ENCODE data around the gene LRRC4B.

The LRRC4B gene

DNA sequence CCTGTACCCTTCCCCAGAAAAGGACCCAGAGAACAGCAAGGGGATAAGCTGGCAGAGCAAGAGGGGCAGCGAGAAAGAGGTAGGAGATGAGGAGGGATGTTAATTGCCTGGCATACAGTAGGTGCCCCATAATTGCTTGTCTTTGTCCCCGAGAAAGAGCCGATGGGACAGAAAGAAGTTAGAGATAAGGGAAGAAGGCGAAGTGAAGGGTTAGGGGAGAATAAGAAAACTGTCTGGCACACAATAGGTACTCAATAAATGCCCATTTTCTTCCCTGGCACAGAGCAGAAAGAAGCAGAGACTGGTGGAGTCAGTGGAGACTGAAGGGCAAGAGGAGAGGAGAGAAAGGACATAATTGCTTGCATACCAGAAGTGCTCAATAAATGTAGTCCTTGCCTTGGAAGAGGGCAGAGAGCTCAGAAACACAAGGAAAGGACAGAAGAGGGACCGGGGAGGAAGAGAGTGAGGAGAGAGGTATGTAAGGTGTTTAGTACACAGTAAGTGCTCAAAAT is 73.2 kb downstream of the LRRC4B start:
- ChIA-PET CTCF (interaction anchor here (1.0 kb wide), 1 partner anchor 283 kb away, joined by 3 read pairs; no protein-coding TSS in a partner anchor), POLR2A (no interaction called here)
- Histone ChIP-seq H3K4me3 (ENCODE audit: low read depth, low read length) (no peak overlapping the region), H3K27ac (ENCODE audit: extremely low read depth, low read depth, low read length) (no peak overlapping the region), H3K4me1 (ENCODE audit: control insufficient read depth, insufficient read depth, low read length) (peaks cover under 1% of the 10 kb centered on the region; the same call in 1 of the 2 replicates), H3K36me3 (ENCODE audit: control insufficient read depth in 2 of 2, insufficient read depth in 1 of 2, low read length in 2 of 2) (peaks cover 0 to 3% of the 10 kb centered on the region in 2 experiments; a peak in 1 of 3 replicates), H3K9me3 (ENCODE audit: control insufficient read depth, insufficient read depth, low read depth, low read length) (no peaks in the 10 kb centered on the region)
- TF ChIP-seq ZNF404 (tag by site-specific recombination; IDR thresholded peaks at IDR 0.05): no peak
- TF ChIP-seq ZNF202 (tag by site-specific recombination; IDR thresholded peaks at IDR 0.05; ENCODE audit: borderline replicate concordance): no peak
- TF ChIP-seq BCL11A (tag by site-specific recombination; IDR thresholded peaks at IDR 0.05; ENCODE audit: low read depth): no peak
- TF ChIP-seq ZNF223 (tag by site-specific recombination; IDR thresholded peaks at IDR 0.05): no peak
- TF ChIP-seq ZNF155 (tag by site-specific recombination; IDR thresholded peaks at IDR 0.05): no peak
- TF ChIP-seq ZNF785 (tag by site-specific recombination; IDR thresholded peaks at IDR 0.05): no peak
- TF ChIP-seq ZNF792 (tag by site-specific recombination; IDR thresholded peaks at IDR 0.05): peak; percentile 92; the same call in 1 of the 2 replicates
- peak; percentile 83 for TF ChIP-seq PRDM1 (tag by site-specific recombination; IDR thresholded peaks at IDR 0.05)
- no peak for TF ChIP-seq ZNF571 (tag by site-specific recombination; IDR thresholded peaks at IDR 0.05)
- no peak for TF ChIP-seq TCF7L2 (IDR thresholded peaks at IDR 0.05; ENCODE audit: borderline replicate concordance, low read depth, low read length)
- TF ChIP-seq, protein P1, sequence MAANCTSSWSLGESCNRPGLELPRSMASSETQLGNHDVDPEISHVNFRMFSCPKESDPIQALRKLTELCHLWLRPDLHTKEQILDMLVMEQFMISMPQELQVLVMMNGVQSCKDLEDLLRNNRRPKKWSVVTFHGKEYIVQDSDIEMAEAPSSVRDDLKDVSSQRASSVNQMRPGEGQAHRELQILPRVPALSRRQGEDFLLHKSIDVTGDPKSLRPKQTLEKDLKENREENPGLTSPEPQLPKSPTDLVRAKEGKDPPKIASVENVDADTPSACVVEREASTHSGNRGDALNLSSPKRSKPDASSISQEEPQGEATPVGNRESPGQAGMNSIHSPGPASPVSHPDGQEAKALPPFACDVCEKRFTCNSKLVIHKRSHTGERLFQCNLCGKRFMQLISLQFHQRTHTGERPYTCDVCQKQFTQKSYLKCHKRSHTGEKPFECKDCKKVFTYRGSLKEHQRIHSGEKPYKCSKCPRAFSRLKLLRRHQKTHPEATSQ (tag by site-specific recombination; IDR thresholded peaks at IDR 0.05): no peak
- TF ChIP-seq ZNF48 (tag by site-specific recombination; IDR thresholded peaks at IDR 0.05): no peak
- TF ChIP-seq, protein P2, sequence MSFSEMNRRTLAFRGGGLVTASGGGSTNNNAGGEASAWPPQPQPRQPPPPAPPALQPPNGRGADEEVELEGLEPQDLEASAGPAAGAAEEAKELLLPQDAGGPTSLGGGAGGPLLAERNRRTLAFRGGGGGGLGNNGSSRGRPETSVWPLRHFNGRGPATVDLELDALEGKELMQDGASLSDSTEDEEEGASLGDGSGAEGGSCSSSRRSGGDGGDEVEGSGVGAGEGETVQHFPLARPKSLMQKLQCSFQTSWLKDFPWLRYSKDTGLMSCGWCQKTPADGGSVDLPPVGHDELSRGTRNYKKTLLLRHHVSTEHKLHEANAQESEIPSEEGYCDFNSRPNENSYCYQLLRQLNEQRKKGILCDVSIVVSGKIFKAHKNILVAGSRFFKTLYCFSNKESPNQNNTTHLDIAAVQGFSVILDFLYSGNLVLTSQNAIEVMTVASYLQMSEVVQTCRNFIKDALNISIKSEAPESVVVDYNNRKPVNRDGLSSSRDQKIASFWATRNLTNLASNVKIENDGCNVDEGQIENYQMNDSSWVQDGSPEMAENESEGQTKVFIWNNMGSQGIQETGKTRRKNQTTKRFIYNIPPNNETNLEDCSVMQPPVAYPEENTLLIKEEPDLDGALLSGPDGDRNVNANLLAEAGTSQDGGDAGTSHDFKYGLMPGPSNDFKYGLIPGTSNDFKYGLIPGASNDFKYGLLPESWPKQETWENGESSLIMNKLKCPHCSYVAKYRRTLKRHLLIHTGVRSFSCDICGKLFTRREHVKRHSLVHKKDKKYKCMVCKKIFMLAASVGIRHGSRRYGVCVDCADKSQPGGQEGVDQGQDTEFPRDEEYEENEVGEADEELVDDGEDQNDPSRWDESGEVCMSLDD (tag by site-specific recombination; IDR thresholded peaks at IDR 0.05): no peak
- no peak for TF ChIP-seq ZNF211 (tag by site-specific recombination; IDR thresholded peaks at IDR 0.05; ENCODE audit: low read depth)
- no peak for TF ChIP-seq ZNF350 (tag by site-specific recombination; IDR thresholded peaks at IDR 0.05)
- no peak for TF ChIP-seq ZBTB1 (tag by site-specific recombination; IDR thresholded peaks at IDR 0.05)

DNA sequence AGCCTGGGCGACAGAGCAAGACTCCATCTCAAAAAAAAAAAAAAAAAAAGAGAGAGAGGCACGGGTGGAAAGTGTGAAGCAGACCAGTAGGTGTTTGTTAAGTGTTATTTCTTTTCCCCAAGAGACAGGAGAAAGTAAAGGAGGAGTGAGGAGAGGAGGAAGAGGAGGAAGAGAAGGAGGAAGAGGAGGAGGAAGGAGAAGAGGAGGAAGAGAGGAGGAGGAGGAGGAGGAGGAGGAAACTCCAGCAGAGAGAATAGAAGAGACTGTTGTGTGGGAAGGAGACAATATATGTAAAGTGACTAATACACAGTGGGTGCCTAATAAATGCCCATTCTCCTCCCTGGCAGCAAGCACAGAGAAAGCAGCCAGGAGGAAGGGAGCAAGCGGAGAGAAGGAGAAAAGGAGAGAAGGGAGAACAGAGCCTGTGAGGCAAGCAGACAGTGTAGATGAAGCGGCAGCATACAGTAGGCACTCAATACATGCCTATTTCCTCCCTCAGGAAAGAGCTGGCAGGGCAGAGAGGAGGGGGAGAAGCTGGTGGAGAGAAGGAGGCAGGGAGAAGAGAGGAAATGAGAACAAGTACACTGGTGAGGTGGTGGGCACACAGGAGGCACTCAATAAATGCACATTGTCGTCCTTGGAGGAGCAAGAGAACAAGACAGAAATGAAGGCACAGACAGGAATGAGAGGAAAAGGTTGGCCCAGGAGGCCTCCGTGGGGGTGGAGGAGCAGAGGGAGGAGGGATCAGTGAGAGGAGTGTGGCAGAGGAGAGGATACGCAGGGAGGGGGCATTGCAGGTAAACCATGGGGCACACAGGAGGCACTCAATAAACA is 73.8 kb downstream of the LRRC4B start:
- ChIA-PET CTCF (interaction anchor here (0.9 to 1.0 kb wide), 2 partner anchors 126 to 284 kb away, joined by 3 read pairs; no protein-coding TSS in a partner anchor), POLR2A (interaction anchor here (0.7 kb wide), 1 partner anchor 72 kb away, joined by 3 read pairs; no protein-coding TSS in a partner anchor)
- Histone ChIP-seq H3K4me1 (ENCODE audit: control insufficient read depth, insufficient read depth, low read length) (no peaks in the 10 kb centered on the region), H3K27ac (ENCODE audit: extremely low read depth, low read depth, low read length) (no peak overlapping the region), H3K9me3 (ENCODE audit: control insufficient read depth, insufficient read depth, low read depth, low read length) (no peaks in the 10 kb centered on the region), H3K36me3 (ENCODE audit: control insufficient read depth in 2 of 2, insufficient read depth in 1 of 2, low read length in 2 of 2) (peaks cover 0 to 3% of the 10 kb centered on the region in 2 experiments; a peak in 1 of 3 replicates), H3K4me3 (ENCODE audit: low read depth, low read length) (no peak overlapping the region)
- no peak for TF ChIP-seq KLF1 (tag by site-specific recombination; IDR thresholded peaks at IDR 0.05)
- TF ChIP-seq ZNF548 (tag by site-specific recombination; IDR thresholded peaks at IDR 0.05): no peak
- TF ChIP-seq EGR2 (tag by site-specific recombination; IDR thresholded peaks at IDR 0.05; ENCODE audit: low read depth): peak; percentile 95
- peak; percentile 72 for TF ChIP-seq ZNF366 (tag by site-specific recombination; conservative IDR thresholded peaks at IDR 0.05)
- TF ChIP-seq, protein P3, sequence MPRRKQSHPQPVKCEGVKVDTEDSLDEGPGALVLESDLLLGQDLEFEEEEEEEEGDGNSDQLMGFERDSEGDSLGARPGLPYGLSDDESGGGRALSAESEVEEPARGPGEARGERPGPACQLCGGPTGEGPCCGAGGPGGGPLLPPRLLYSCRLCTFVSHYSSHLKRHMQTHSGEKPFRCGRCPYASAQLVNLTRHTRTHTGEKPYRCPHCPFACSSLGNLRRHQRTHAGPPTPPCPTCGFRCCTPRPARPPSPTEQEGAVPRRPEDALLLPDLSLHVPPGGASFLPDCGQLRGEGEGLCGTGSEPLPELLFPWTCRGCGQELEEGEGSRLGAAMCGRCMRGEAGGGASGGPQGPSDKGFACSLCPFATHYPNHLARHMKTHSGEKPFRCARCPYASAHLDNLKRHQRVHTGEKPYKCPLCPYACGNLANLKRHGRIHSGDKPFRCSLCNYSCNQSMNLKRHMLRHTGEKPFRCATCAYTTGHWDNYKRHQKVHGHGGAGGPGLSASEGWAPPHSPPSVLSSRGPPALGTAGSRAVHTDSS (tag by site-specific recombination; IDR thresholded peaks at IDR 0.05): peak; percentile 94
- peak; percentile 40; the same call in 1 of the 2 replicates for TF ChIP-seq PRDM1 (tag by site-specific recombination; IDR thresholded peaks at IDR 0.05)
- no peak for TF ChIP-seq ZNF701 (tag by site-specific recombination; IDR thresholded peaks at IDR 0.05)
- TF ChIP-seq ZFHX2 (tag by site-specific recombination; conservative IDR thresholded peaks at IDR 0.05): peak; percentile 81
- TF ChIP-seq, protein P4, sequence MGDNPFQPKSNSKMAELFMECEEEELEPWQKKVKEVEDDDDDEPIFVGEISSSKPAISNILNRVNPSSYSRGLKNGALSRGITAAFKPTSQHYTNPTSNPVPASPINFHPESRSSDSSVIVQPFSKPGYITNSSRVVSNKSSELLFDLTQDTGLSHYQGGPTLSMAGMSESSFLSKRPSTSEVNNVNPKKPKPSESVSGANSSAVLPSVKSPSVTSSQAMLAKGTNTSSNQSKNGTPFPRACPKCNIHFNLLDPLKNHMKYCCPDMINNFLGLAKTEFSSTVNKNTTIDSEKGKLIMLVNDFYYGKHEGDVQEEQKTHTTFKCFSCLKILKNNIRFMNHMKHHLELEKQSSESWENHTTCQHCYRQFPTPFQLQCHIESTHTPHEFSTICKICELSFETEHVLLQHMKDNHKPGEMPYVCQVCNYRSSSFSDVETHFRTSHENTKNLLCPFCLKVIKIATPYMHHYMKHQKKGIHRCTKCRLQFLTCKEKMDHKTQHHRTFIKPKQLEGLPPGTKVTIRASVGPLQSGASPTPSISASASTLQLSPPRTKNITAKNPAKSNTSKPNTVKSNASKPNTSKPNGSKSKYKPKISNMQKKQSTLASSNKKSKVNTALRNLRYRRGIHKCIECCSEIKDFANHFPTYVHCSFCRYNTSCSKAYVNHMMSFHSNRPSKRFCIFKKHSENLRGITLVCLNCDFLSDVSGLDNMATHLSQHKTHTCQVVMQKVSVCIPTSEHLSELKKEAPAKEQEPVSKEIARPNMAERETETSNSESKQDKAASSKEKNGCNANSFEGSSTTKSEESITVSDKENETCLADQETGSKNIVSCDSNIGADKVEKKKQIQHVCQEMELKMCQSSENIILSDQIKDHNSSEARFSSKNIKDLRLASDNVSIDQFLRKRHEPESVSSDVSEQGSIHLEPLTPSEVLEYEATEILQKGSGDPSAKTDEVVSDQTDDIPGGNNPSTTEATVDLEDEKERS (tag by site-specific recombination; IDR thresholded peaks at IDR 0.05): no peak
- TF ChIP-seq ZNF792 (tag by site-specific recombination; IDR thresholded peaks at IDR 0.05): peak; percentile 98
- no peak for TF ChIP-seq ZNF19 (tag by site-specific recombination; IDR thresholded peaks at IDR 0.05; ENCODE audit: low read depth)
